Neural progenitor cell (in vitro differentiated cells): ENCODE results near the gene TRIM5. TPM values are rescaled to one million over a fixed set of nuclear protein-coding genes. Genes with fewer than 3 reads are reported as not detected.

Experiments
- DNase-seq: peaks from one replicate; pipeline ENCODE4 v3.0.0-alpha.2; 2016; ENCODE audit warnings: low spot score
- H2AFZ ChIP-seq: fragments of 200-600 bp; sonication (generic); replicated peaks from 2 replicates; pipeline ENCODE4 v1.6.1; 2016; ENCODE audit warnings: antibody characterized with exemption
- H3F3A ChIP-seq: fragments of 200-600 bp; sonication (generic); 2 replicates; pipeline ENCODE4 v1.6.1; 2016; ENCODE audit warnings: antibody characterized with exemption, low read depth
- H3K27ac ChIP-seq: fragments of 200-600 bp; sonication (generic); 2 replicates; pipeline ENCODE4 v1.5.1; 2016; ENCODE audit warnings: mild to moderate bottlenecking
- H3K27me3 ChIP-seq: fragments of 200-600 bp; sonication (generic); 2 replicates; pipeline ENCODE4 v1.6.1; 2016; ENCODE audit warnings: mild to moderate bottlenecking, moderate library complexity
- H3K36me3 ChIP-seq: fragments of 200-600 bp; sonication (generic); 2 replicates; pipeline ENCODE4 v1.5.1; 2016
- H3K4me1 ChIP-seq: fragments of 200-600 bp; sonication (generic); 2 replicates; pipeline ENCODE4 v1.6.1; 2016; ENCODE audit warnings: mixed run types
- H3K4me2 ChIP-seq: fragments of 200-600 bp; sonication (generic); 2 replicates; pipeline ENCODE4 v1.6.1; 2016
- H3K4me3 ChIP-seq: fragments of 200-600 bp; sonication (generic); 2 replicates; pipeline ENCODE4 v1.5.1; 2016
- H3K79me2 ChIP-seq: fragments of 200-600 bp; sonication (generic); 2 replicates; pipeline ENCODE4 v1.6.1; 2016; ENCODE audit warnings: low read depth
- H3K9ac ChIP-seq: fragments of 200-600 bp; sonication (generic); 2 replicates; pipeline ENCODE4 v1.6.1; 2016
- H3K9me3 ChIP-seq: fragments of 200-600 bp; sonication (generic); 2 replicates; pipeline ENCODE4 v1.5.1; 2016; ENCODE audit warnings: low read depth
- H4K20me1 ChIP-seq: fragments of 200-600 bp; sonication (generic); 2 replicates; pipeline ENCODE4 v1.6.1; 2016; ENCODE audit warnings: low read depth
- H3K27ac Mint-ChIP-seq: 3 replicates; pipeline ENCODE4 v1.8.0; 2021; ENCODE audit warnings: mixed read lengths
- H3K27me3 Mint-ChIP-seq: 2 replicates; pipeline ENCODE4 v1.8.0; 2022; ENCODE audit warnings: low read depth, mild to moderate bottlenecking, inconsistent platforms, moderate library complexity, mixed read lengths; ENCODE audit not compliant: insufficient read depth
- H3K36me3 Mint-ChIP-seq: 3 replicates; pipeline ENCODE4 v1.8.0; 2021; ENCODE audit warnings: mixed read lengths
- H3K4me1 Mint-ChIP-seq: 3 replicates; pipeline ENCODE4 v1.8.0; 2021; ENCODE audit warnings: mixed read lengths
- H3K4me3 Mint-ChIP-seq: 3 replicates; pipeline ENCODE4 v1.8.0; 2021; ENCODE audit warnings: mild to moderate bottlenecking, moderate library complexity, mixed read lengths
- H3K9me3 Mint-ChIP-seq: 3 replicates; pipeline ENCODE4 v1.8.0; 2020; ENCODE audit warnings: mixed read lengths
- CTCF ChIP-seq: fragments of 200-600 bp; sonication (generic); IDR thresholded peaks from 2 replicates; pipeline ENCODE4 v1.5.1; 2017; ENCODE audit warnings: antibody characterized with exemption, mild to moderate bottlenecking
- EZH2 ChIP-seq: fragments of 200-600 bp; sonication (generic); IDR thresholded peaks from 2 replicates; pipeline ENCODE4 v1.6.1; 2017; ENCODE audit warnings: antibody characterized with exemption, mild to moderate bottlenecking, moderate library complexity
- EZH2phosphoT487 ChIP-seq: fragments of 200-600 bp; sonication (generic); IDR thresholded peaks from 2 replicates; pipeline ENCODE4 v1.6.1; 2017; ENCODE audit warnings: antibody characterized with exemption
- total RNA-seq: library from RNA; depleted of rRNA; stranded (reverse); fragments of >200 nt; gene quantifications from 2 replicates; pipeline ENCODE4 v1.2.3, GENCODE V29; 2015; ENCODE audit warnings: low replicate concordance

TRIM5 gene
- total RNA-seq, 1 donor from 2014 or later, result 24.5 TPM

- Histone ChIP-seq H3K4me2 (no peak overlapping the region), H3K9me3 (no peaks in the 10 kb centered on the region), H3K36me3 (no peaks in the 10 kb centered on the region), H3K79me2 (no peaks in the 10 kb centered on the region), H3K4me3 (no peak overlapping the region), H2AFZ (no peak overlapping the region), H3F3A (no peaks in the 10 kb centered on the region), H3K27me3 (no peaks in the 10 kb centered on the region), H3K4me1 (no peaks in the 10 kb centered on the region), H3K27ac (no peak overlapping the region), H4K20me1 (no peaks in the 10 kb centered on the region), H3K9ac (no peak overlapping the region)
- no peak overlapping the region for H3K4me3 Mint-ChIP-seq
- peaks cover 2% of the 10 kb centered on the region for H3K27me3 Mint-ChIP-seq
- no peaks in the 10 kb centered on the region for H3K4me1 Mint-ChIP-seq
- H3K9me3 Mint-ChIP-seq, result peaks cover 2% of the 10 kb centered on the region
- TF ChIP-seq EZH2phosphoT487, result no peak
- peak; percentile 42 for TF ChIP-seq CTCF
- TF ChIP-seq EZH2, result no peak
- no peak for DNase-seq
- no peaks in the 10 kb centered on the region for H3K36me3 Mint-ChIP-seq
- no peak overlapping the region for H3K27ac Mint-ChIP-seq
Measured at GRCh38 chr11:5712507-5712906, 27.6 kb upstream of the TRIM5 start.

- Histone ChIP-seq H3K4me1 (no peaks in the 10 kb centered on the region), H3K27me3 (no peaks in the 10 kb centered on the region), H2AFZ (no peak overlapping the region), H4K20me1 (no peaks in the 10 kb centered on the region), H3K36me3 (peaks cover 3% of the 10 kb centered on the region), H3K79me2 (no peaks in the 10 kb centered on the region), H3K27ac (no peak overlapping the region), H3K4me3 (no peak overlapping the region), H3K4me2 (no peak overlapping the region), H3K9me3 (no peaks in the 10 kb centered on the region), H3K9ac (no peak overlapping the region), H3F3A (no peaks in the 10 kb centered on the region)
- Mint-ChIP-seq H3K27me3 (no peaks in the 10 kb centered on the region), H3K36me3 (no peaks in the 10 kb centered on the region), H3K4me3 (no peak overlapping the region), H3K27ac (no peak overlapping the region), H3K4me1 (no peaks in the 10 kb centered on the region), H3K9me3 (no peaks in the 10 kb centered on the region)
- TF ChIP-seq CTCF (no peak), EZH2phosphoT487 (no peak), EZH2 (no peak)
- no peak for DNase-seq
Measured at GRCh38 chr11:5705688-5706087, 20.8 kb upstream of the TRIM5 start.

GRCh38 chr11:5703741-5704536 is 19.1 kb upstream of the TRIM5 start:
- Histone ChIP-seq H3K36me3 (peaks cover 3% of the 10 kb centered on the region), H3F3A (no peaks in the 10 kb centered on the region), H3K27ac (no peak overlapping the region), H3K9ac (no peak overlapping the region), H3K4me2 (no peak overlapping the region), H3K27me3 (no peaks in the 10 kb centered on the region), H3K4me1 (no peaks in the 10 kb centered on the region), H3K9me3 (no peaks in the 10 kb centered on the region), H4K20me1 (no peaks in the 10 kb centered on the region), H3K79me2 (no peaks in the 10 kb centered on the region), H3K4me3 (no peak overlapping the region), H2AFZ (no peak overlapping the region)
- no peak overlapping the region for H3K4me3 Mint-ChIP-seq
- H3K4me1 Mint-ChIP-seq, result no peaks in the 10 kb centered on the region
- H3K36me3 Mint-ChIP-seq, result no peaks in the 10 kb centered on the region
- no peak overlapping the region for H3K27ac Mint-ChIP-seq
- DNase-seq, result no peak
- no peak for TF ChIP-seq CTCF
- H3K9me3 Mint-ChIP-seq, result no peaks in the 10 kb centered on the region
- H3K27me3 Mint-ChIP-seq, result no peaks in the 10 kb centered on the region
